Neutrophil (primary cell): ENCODE measurements around the gene C9orf50.
A peak's percentile ranks its signal among the peaks of the same experiment; 100 is the strongest.

Experiments used
- H3K27ac ChIP-seq: fragments of 200-600 bp; sonication (generic); 2 replicates; pipeline ENCODE4 v1.5.1; 2016; ENCODE audit warnings: mild to moderate bottlenecking, moderate library complexity
- H3K27me3 ChIP-seq: fragments of 200-600 bp; sonication (generic); 2 replicates; pipeline ENCODE4 v1.6.0; 2016; ENCODE audit warnings: mild to moderate bottlenecking
- H3K36me3 ChIP-seq: fragments of 200-600 bp; sonication (generic); 2 replicates; pipeline ENCODE4 v1.5.1; 2017
- H3K4me1 ChIP-seq, 2 experiments: fragments of 200-600 bp in 1 of 2; sonication (generic) in 1 of 2; 1 replicate in 1 of 2; 2 replicates in 1 of 2; pipeline versions ENCODE4 v1.5.1 to v1.6.1; 2013 to 2016; ENCODE audit warnings: low read depth in 1 of 2, low read length in 1 of 2, mild to moderate bottlenecking in 1 of 2, moderate library complexity in 1 of 2; ENCODE audit not compliant: control insufficient read depth in 1 of 2, insufficient read depth in 1 of 2
- H3K4me3 ChIP-seq, 2 experiments: fragments of 200-600 bp in 1 of 2; sonication (generic) in 1 of 2; 1 replicate in 1 of 2; 2 replicates in 1 of 2; pipeline ENCODE4 v1.5.1; 2013 to 2016; ENCODE audit warnings: low read depth in 1 of 2, low read length in 1 of 2, mild to moderate bottlenecking in 1 of 2, moderate library complexity in 1 of 2
- H3K9me3 ChIP-seq: fragments of 200-600 bp; sonication (generic); 2 replicates; pipeline ENCODE4 v1.5.1; 2016
- TF ChIP-seq, protein P1 (sequence below): fragments of 200-600 bp; sonication (generic); IDR thresholded peaks from 2 replicates; pipeline ENCODE4 v1.5.1; 2016; ENCODE audit warnings: antibody characterized with exemption

C9orf50 gene

GRCh38 chr9:129610473-129611306, 10.2 kb downstream of the C9orf50 start:
- Histone ChIP-seq H3K4me3 (peak overlapping the region; percentile 71 to 76), H3K27ac (peak overlapping the region; percentile 80), H3K4me1 (peaks cover 37 to 43% of the 10 kb centered on the region in 2 experiments), H3K9me3 (no peaks in the 10 kb centered on the region), H3K36me3 (no peaks in the 10 kb centered on the region), H3K27me3 (peaks cover 11% of the 10 kb centered on the region)
- TF ChIP-seq, protein P1, sequence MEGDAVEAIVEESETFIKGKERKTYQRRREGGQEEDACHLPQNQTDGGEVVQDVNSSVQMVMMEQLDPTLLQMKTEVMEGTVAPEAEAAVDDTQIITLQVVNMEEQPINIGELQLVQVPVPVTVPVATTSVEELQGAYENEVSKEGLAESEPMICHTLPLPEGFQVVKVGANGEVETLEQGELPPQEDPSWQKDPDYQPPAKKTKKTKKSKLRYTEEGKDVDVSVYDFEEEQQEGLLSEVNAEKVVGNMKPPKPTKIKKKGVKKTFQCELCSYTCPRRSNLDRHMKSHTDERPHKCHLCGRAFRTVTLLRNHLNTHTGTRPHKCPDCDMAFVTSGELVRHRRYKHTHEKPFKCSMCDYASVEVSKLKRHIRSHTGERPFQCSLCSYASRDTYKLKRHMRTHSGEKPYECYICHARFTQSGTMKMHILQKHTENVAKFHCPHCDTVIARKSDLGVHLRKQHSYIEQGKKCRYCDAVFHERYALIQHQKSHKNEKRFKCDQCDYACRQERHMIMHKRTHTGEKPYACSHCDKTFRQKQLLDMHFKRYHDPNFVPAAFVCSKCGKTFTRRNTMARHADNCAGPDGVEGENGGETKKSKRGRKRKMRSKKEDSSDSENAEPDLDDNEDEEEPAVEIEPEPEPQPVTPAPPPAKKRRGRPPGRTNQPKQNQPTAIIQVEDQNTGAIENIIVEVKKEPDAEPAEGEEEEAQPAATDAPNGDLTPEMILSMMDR, result peak; percentile 97

DNA sequence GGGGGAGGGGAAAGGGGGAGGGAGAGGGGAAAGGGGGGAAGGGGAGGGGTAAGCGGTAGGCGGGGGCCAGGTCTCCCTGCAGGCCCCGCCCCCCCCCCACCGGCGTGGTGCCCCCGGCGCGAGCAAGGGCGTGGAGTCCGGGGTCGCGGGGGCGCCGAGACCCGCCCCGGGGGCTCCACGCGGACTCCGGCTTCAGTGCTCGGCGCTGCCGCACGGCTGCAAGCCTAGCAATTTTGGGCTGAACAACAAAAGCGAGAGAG, 10.8 kb downstream of the C9orf50 start:
- no peaks in the 10 kb centered on the region for H3K9me3 ChIP-seq
- H3K27ac ChIP-seq, result peak overlapping the region; percentile 80
- TF ChIP-seq, protein P1, result no peak
- peaks cover 11% of the 10 kb centered on the region for H3K27me3 ChIP-seq
- peak overlapping the region; percentile 71 to 76 for H3K4me3 ChIP-seq
- peaks cover 37 to 43% of the 10 kb centered on the region in 2 experiments for H3K4me1 ChIP-seq
- H3K36me3 ChIP-seq, result no peaks in the 10 kb centered on the region

DNA sequence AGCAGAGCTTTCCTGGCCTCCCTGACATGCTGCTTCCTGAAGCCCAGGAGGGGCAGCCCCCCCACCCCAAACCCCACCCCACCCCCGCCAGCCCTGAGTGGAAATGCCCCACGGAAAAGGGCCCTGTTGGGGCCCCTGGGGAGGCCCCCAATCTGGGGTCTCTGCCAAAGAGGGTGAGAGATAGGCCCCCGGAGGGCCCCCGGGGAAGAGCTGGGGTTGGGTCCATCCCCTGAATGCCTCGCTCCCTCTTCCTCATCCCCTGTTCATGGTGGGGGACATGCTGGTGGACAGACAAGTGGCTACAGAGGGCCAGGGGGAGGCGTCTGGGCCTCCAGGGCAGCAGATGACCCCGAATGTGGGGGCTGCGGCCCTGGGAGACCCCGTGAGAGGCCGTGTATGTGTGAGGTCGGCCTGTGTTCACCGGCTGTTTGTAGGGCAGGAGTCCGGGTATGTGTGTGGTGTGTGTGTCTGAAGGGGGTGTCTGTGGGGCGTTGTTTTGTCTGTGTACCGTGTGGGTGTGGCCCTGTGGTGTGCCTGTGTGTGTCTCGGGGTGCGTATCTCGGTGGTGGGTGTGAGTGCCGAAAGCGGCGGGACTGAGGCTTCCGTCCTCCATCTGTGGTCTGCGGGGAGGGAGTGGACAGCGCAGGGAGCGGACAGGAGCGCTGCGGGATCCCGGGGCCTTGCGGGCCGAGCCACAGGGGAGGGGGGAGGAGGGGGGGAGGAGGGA, 11.3 kb downstream of the C9orf50 start:
- Histone ChIP-seq H3K9me3 (no peaks in the 10 kb centered on the region), H3K27ac (peak overlapping the region; percentile 80), H3K36me3 (no peaks in the 10 kb centered on the region), H3K27me3 (peaks cover 11% of the 10 kb centered on the region), H3K4me3 (peak overlapping the region; percentile 71 to 76), H3K4me1 (peaks cover 37 to 43% of the 10 kb centered on the region in 2 experiments)
- TF ChIP-seq, protein P1, result no peak

DNA sequence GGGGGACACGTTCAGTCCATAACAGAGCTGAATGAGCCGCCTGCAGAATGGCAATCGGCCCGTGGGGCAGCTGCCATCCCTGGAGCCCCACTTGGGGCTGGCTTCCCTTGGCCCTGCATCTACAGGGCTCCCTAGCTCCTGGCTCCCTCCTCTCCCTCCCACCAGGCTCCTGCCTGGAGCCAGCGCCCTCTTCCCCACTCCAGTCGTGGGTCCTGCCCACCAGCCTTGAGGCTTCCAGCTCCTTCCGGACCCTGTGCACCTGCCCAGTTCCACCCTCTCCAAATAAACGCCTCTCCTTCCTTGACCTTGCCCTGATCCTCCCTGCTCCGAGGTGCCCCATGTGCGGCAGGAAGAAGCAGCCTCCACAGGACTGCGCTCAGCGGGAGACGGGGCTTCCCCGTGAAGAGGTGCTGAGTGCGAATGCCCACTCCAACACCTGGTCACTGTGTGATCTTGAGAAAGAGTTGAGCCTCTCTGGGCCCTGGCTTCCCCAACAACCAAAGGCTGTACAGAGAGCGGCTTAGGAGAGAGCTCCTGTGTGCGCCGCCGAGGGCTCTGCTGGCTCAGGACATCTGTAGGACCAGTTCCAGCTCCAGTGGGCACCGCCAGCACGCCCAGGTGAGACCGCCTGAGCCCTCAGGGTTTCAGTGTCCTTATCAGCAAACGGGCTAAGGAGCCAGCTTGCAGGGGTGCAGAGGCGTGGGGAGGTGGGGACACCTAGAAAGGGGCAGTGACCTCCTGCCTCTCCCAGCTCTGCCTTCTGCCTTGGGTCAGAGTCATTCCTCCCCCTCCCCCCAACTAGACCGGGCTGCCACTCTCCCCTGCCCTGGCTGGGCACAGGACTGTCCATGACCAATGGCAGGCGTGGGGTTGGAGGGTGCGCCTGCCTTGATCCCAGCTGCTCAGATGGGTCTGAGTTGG, 12.1 kb downstream of the C9orf50 start:
- TF ChIP-seq, protein P1, result no peak
- peaks cover 6% of the 10 kb centered on the region for H3K27me3 ChIP-seq
- H3K9me3 ChIP-seq, result no peaks in the 10 kb centered on the region
- H3K27ac ChIP-seq, result peak overlapping the region; percentile 80
- no peaks in the 10 kb centered on the region for H3K36me3 ChIP-seq
- peaks cover 37 to 43% of the 10 kb centered on the region in 2 experiments for H3K4me1 ChIP-seq
- no peak overlapping the region for H3K4me3 ChIP-seq

GRCh38 chr9:129607027-129607387, 13.9 kb downstream of the C9orf50 start:
- no peaks in the 10 kb centered on the region for H3K9me3 ChIP-seq
- H3K4me3 ChIP-seq, result peak overlapping the region in 1 of 2 experiments; percentile 39
- peak overlapping the region; percentile 61 for H3K27ac ChIP-seq
- no peaks in the 10 kb centered on the region for H3K27me3 ChIP-seq
- TF ChIP-seq, protein P1, result no peak
- peaks cover 43 to 45% of the 10 kb centered on the region in 2 experiments for H3K4me1 ChIP-seq
- no peaks in the 10 kb centered on the region for H3K36me3 ChIP-seq
